ENCODE results near the gene AADACL4. TPM values are rescaled to one million over a fixed set of nuclear protein-coding genes. Genes with fewer than 3 reads are reported as not detected.
"Not testable (repeated sequence)": the region's sequence is repeated elsewhere in the genome, so short reads cannot be mapped to it uniquely, and the experiment has no call there.

Gene AADACL4
- total RNA-seq, 1 donor from 2014 or later = 0.24 TPM

DNA sequence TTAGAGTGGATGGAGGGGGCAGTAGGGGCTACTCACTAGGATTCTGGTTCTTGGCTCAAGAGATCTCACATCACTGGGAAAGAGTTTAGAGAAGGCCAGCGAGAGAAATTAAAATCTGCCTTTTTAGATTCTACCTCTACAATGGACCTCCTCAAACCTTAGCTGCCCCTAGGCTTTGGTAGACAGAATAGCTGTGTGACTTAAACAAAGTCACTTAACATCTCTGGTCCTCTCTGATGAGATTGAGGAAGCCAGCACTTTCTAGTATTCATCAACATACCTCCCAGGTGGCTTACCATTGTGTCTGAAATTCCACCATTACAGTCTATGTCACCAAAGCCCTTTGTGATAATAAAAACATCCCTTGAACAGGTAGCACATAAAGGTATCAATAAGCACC is 18.7 kb downstream of the AADACL4 start:
- TF ChIP-seq, protein P1, sequence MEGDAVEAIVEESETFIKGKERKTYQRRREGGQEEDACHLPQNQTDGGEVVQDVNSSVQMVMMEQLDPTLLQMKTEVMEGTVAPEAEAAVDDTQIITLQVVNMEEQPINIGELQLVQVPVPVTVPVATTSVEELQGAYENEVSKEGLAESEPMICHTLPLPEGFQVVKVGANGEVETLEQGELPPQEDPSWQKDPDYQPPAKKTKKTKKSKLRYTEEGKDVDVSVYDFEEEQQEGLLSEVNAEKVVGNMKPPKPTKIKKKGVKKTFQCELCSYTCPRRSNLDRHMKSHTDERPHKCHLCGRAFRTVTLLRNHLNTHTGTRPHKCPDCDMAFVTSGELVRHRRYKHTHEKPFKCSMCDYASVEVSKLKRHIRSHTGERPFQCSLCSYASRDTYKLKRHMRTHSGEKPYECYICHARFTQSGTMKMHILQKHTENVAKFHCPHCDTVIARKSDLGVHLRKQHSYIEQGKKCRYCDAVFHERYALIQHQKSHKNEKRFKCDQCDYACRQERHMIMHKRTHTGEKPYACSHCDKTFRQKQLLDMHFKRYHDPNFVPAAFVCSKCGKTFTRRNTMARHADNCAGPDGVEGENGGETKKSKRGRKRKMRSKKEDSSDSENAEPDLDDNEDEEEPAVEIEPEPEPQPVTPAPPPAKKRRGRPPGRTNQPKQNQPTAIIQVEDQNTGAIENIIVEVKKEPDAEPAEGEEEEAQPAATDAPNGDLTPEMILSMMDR (IDR thresholded peaks at IDR 0.05; ENCODE audit: unreplicated experiment) = no peak
- H3K27me3 Mint-ChIP-seq = no peaks in the 10 kb centered on the region
- H3K4me1 Mint-ChIP-seq (ENCODE audit: low read depth) = peaks cover 4% of the 10 kb centered on the region
- peaks cover 12% of the 10 kb centered on the region for H3K9me3 Mint-ChIP-seq (ENCODE audit: low read depth)
- no peak for DNase-seq (ENCODE audit: low spot score, unreplicated experiment)
- peaks cover 3% of the 10 kb centered on the region for H3K36me3 Mint-ChIP-seq (ENCODE audit: insufficient read depth)
- no peak overlapping the region for H3K4me3 Mint-ChIP-seq (ENCODE audit: low read depth)
- H3K27ac Mint-ChIP-seq = no peak overlapping the region

DNA sequence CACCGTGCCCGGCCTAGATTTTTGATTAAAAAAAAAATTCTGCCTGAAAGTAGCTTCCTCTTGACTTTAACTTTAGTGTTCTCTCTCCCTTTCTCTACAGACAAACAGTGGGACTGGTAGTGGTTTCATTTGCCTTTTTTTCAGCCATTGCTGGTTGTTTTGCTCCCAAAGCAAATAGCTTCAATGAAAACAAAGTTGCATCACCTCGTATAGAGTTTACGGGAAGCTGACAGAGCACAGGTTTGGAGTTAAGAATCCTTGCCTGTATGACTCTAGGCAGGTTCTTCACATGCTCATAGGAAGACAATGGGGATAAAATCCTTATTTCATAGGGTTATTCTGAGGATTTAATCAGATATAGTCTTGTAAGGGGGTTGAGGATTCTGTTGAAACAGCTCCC is 21.6 kb downstream of the AADACL4 start:
- H3K27ac Mint-ChIP-seq = no peak overlapping the region
- H3K9me3 Mint-ChIP-seq (ENCODE audit: low read depth) = peaks cover 15% of the 10 kb centered on the region
- TF ChIP-seq, protein P1 (IDR thresholded peaks at IDR 0.05; ENCODE audit: unreplicated experiment) = no peak
- DNase-seq (ENCODE audit: low spot score, unreplicated experiment) = no peak
- H3K36me3 Mint-ChIP-seq (ENCODE audit: insufficient read depth) = peaks cover 3% of the 10 kb centered on the region
- H3K4me3 Mint-ChIP-seq (ENCODE audit: low read depth) = no peak overlapping the region
- H3K4me1 Mint-ChIP-seq (ENCODE audit: low read depth) = no peaks in the 10 kb centered on the region
- H3K27me3 Mint-ChIP-seq = no peaks in the 10 kb centered on the region

DNA sequence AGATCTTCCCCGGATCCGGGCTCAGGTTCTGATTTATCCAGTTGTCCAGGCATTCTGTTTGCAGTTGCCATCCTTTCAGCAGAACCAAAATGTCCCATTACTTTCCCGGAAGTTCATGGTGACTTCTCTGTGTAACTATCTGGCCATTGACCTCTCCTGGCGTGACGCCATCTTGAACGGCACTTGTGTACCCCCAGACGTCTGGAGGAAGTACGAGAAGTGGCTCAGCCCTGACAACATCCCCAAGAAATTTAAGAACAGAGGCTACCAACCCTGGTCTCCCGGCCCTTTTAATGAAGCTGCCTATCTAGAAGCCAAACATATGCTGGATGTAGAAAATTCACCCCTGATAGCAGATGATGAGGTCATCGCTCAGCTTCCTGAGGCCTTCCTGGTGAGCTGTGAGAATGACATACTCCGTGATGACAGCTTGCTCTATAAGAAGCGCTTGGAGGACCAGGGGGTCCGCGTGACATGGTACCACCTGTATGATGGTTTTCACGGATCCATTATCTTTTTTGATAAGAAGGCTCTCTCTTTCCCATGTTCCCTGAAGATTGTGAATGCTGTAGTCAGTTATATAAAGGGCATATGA is 22.4 kb downstream of the AADACL4 start:
- Mint-ChIP-seq H3K36me3 (ENCODE audit: insufficient read depth) (peaks cover 3% of the 10 kb centered on the region), H3K4me3 (ENCODE audit: low read depth) (no peak overlapping the region), H3K9me3 (ENCODE audit: low read depth) (peaks cover 15% of the 10 kb centered on the region), H3K4me1 (ENCODE audit: low read depth) (peaks cover 3% of the 10 kb centered on the region), H3K27me3 (no peaks in the 10 kb centered on the region), H3K27ac (no peak overlapping the region)
- TF ChIP-seq, protein P1 (IDR thresholded peaks at IDR 0.05; ENCODE audit: unreplicated experiment) = no peak
- no peak for DNase-seq (ENCODE audit: low spot score, unreplicated experiment)

DNA sequence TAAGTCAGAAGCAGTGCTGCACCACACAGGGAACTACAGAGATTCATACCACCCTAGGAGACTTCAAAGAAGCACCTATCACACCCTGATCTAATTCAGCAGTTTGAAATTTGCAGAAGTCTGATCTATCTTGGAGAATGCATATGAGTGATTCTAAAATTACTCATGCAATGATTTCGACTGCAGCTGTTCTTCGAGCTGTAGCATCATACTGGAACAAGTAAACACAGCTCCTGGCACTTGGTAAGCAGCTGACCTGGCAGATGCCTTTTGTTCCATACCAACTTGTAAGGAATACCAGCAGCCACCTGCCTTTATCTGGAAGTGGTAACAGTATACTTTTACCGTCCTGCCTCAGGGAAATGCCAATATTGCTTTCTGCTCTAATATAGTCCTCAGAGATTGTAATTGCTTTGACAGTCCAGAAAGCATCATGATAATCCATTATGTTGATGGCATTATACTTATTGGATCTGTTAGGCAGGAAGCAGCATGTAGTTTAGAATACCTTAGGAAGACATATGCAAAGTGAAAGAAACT is 25.7 kb downstream of the AADACL4 start:
- Mint-ChIP-seq H3K27ac (no peak overlapping the region), H3K4me1 (ENCODE audit: low read depth) (peaks cover 7% of the 10 kb centered on the region), H3K9me3 (ENCODE audit: low read depth) (peaks cover 21% of the 10 kb centered on the region), H3K4me3 (ENCODE audit: low read depth) (no peak overlapping the region), H3K27me3 (no peaks in the 10 kb centered on the region), H3K36me3 (ENCODE audit: insufficient read depth) (peaks cover 4% of the 10 kb centered on the region)
- TF ChIP-seq, protein P1 (IDR thresholded peaks at IDR 0.05; ENCODE audit: unreplicated experiment) = no peak
- DNase-seq (ENCODE audit: low spot score, unreplicated experiment) = no peak

DNA sequence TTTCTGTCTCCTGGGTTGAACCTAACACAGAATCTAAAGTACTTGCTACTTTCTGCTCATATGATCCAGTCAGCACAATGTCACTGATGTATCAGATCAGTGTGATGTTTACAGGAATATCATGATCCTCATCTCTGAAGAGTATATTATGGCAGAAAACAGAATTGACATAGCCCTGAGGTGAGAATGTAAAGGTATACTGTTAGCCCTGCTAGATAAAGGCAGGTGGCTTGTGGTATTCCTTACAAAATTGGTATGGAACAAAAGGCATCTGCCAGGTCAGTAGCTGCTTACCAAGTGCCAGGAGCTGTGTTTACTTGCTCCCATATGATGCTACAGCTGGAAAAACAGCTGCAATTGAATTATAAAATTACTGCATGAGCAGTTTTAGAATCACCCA is 30.5 kb downstream of the AADACL4 start:
- Mint-ChIP-seq H3K36me3 (ENCODE audit: insufficient read depth) (peaks cover 1% of the 10 kb centered on the region), H3K4me3 (ENCODE audit: low read depth) (no peak overlapping the region), H3K27ac (no peak overlapping the region), H3K4me1 (ENCODE audit: low read depth) (peaks cover 7% of the 10 kb centered on the region), H3K27me3 (peaks cover 4% of the 10 kb centered on the region), H3K9me3 (ENCODE audit: low read depth) (peaks cover 9% of the 10 kb centered on the region)
- TF ChIP-seq, protein P1 (IDR thresholded peaks at IDR 0.05; ENCODE audit: unreplicated experiment) = no peak
- no peak for DNase-seq (ENCODE audit: low spot score, unreplicated experiment)

DNA sequence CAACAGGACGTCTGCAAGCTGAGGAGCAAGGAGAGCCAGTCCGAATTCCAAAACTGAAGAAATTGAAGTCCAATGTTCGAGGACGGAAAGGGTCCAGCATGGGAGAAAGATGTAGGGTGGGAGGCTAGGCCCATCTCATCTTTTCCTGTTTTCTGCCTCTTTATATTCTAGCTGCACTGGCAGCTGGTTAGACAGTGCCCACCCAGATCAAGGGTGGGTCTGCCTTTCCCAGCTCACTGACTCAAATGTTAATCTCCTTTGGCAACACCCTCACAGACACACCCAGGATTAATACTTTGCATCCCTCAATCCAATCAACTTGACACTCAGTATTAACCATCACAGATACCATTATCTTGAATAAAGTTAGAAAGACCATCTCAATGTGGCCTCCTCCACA is 32.2 kb downstream of the AADACL4 start:
- H3K4me3 Mint-ChIP-seq (ENCODE audit: low read depth); DNase-seq (ENCODE audit: low spot score, unreplicated experiment); H3K36me3 Mint-ChIP-seq (ENCODE audit: insufficient read depth); H3K4me1 Mint-ChIP-seq (ENCODE audit: low read depth); H3K27me3 Mint-ChIP-seq; H3K27ac Mint-ChIP-seq: not testable (repeated sequence)
- H3K9me3 Mint-ChIP-seq (ENCODE audit: low read depth) = peaks cover 12% of the 10 kb centered on the region

All from progenitor cell of endocrine pancreas (in vitro differentiated cells).